Dedifferentiated amniotic fluid mesenchymal stem cell (primary cell): ENCODE data around the gene ACAN.
A peak's percentile ranks its signal among the peaks of the same experiment; 100 is the strongest.

Source experiments
- DNase-seq: peaks from one replicate; pipeline ENCODE4 v3.0.0-alpha.2; 2016; ENCODE audit errors: extremely low spot score

The ACAN gene

GRCh38 chr15:88902846-88903245 is 99.6 kb downstream of the ACAN start:
- DNase-seq = no peak

- no peak for DNase-seq
Measured at GRCh38 chr15:88904257-88904623, 101.0 kb downstream of the ACAN start.

GRCh38 chr15:88904624-88905327 is 101.5 kb downstream of the ACAN start:
- DNase-seq = peak; percentile 76

- DNase-seq = no peak
Measured at GRCh38 chr15:88905576-88905975, 102.3 kb downstream of the ACAN start.

GRCh38 chr15:88906130-88906529 is 102.9 kb downstream of the ACAN start:
- no peak for DNase-seq

- no peak for DNase-seq
Measured at GRCh38 chr15:88906551-88906950, 103.3 kb downstream of the ACAN start.

GRCh38 chr15:88907111-88907510 is 103.9 kb downstream of the ACAN start:
- no peak for DNase-seq

GRCh38 chr15:88908123-88908522 is 104.9 kb downstream of the ACAN start:
- no peak for DNase-seq

GRCh38 chr15:88908697-88909621 is 105.7 kb downstream of the ACAN start:
- DNase-seq = no peak

- DNase-seq = no peak
Measured at GRCh38 chr15:88909956-88910831, 107.0 kb downstream of the ACAN start.

GRCh38 chr15:88911766-88912118 is 108.5 kb downstream of the ACAN start:
- no peak for DNase-seq

- DNase-seq = no peak
Measured at GRCh38 chr15:88912500-88912921, 109.3 kb downstream of the ACAN start.

- DNase-seq = peak; percentile 31
Measured at GRCh38 chr15:88913017-88913849, 110.0 kb downstream of the ACAN start, which contains the start of gene MFGE8. Gene MFGE8 (minus strand): TSS chr15:88913379. CDS start chr15:88913319, 60 bp downstream.

GRCh38 chr15:88913850-88914169 is 110.6 kb downstream of the ACAN start:
- no peak for DNase-seq

- DNase-seq = no peak
Measured at GRCh38 chr15:88915354-88915753, 112.1 kb downstream of the ACAN start.

GRCh38 chr15:88917760-88918159 is 114.5 kb downstream of the ACAN start:
- no peak for DNase-seq

- peak; percentile 90 for DNase-seq
Measured at GRCh38 chr15:88918738-88919137, 115.5 kb downstream of the ACAN start.

GRCh38 chr15:88920186-88920891 is 117.1 kb downstream of the ACAN start:
- no peak for DNase-seq

GRCh38 chr15:88920892-88921435 is 117.7 kb downstream of the ACAN start:
- DNase-seq = peak; percentile 39
